K562 (cell line): ENCODE measurements around the gene RIPOR1. TPM values are rescaled to one million over a fixed set of nuclear protein-coding genes. Genes with fewer than 3 reads are reported as not detected.

Experiments used
- CHAMP1 ChIP-seq: fragments of 450-650 bp; IDR thresholded peaks from 2 replicates; pipeline ENCODE4 v1.6.1; 2016; ENCODE audit warnings: mild to moderate bottlenecking
- HBP1 ChIP-seq: fragments of 450-650 bp; formaldehyde crosslinking; IDR thresholded peaks from 2 replicates; pipeline ENCODE4 v1.4.0; 2022; ENCODE audit warnings: missing genetic modification characterization
- NCOR1 ChIP-seq: fragments of 450-650 bp; IDR thresholded peaks from 2 replicates; pipeline ENCODE4 v1.6.1; 2016; ENCODE audit warnings: mild to moderate bottlenecking, moderate library complexity
- NFIC ChIP-seq: fragments of 450-650 bp; IDR thresholded peaks from 2 replicates; pipeline ENCODE4 v1.6.1; 2017; ENCODE audit warnings: mild to moderate bottlenecking, inconsistent platforms
- NFIX ChIP-seq: fragments of 250-450 bp; sonication (Bioruptor Pico); IDR thresholded peaks from 2 replicates; pipeline ENCODE4 v1.4.0; 2020; ENCODE audit warnings: low read depth, mild to moderate bottlenecking, moderate library complexity
- PHB2 ChIP-seq: fragments of 450-650 bp; IDR thresholded peaks from 2 replicates; pipeline ENCODE4 v1.6.1; 2017; ENCODE audit warnings: low read depth
- PKNOX1 ChIP-seq: fragments of 450-650 bp; IDR thresholded peaks from 2 replicates; pipeline ENCODE4 v1.6.1; 2016
- RBM15 ChIP-seq: fragments of 200-400 bp; formaldehyde crosslinking; IDR thresholded peaks from 2 replicates; pipeline ENCODE4 v1.6.1; 2018; ENCODE audit warnings: mild to moderate bottlenecking, low read length, moderate library complexity; ENCODE audit not compliant: insufficient read depth
- RERE ChIP-seq: sonication (generic); formaldehyde crosslinking; IDR thresholded peaks from 2 replicates; pipeline ENCODE4 v1.8.0; 2023; ENCODE audit warnings: missing genetic modification reagents, mild to moderate bottlenecking, borderline replicate concordance
- ZZZ3 ChIP-seq: fragments of 450-650 bp; IDR thresholded peaks from 2 replicates; pipeline ENCODE4 v1.6.1; 2016; ENCODE audit warnings: antibody characterized with exemption, mild to moderate bottlenecking, moderate library complexity
- polyA plus RNA-seq, 8 experiments: library from polyadenylated mRNA; depleted of rRNA in 4 of 8; stranded (reverse) in 5 of 8; unstranded in 3 of 8; fragments of >200 nt; fragmentation: Nextera tagmentation in 2 of 8; fragmentation: Illumina TruSeq in 1 of 8; extraction: Ambion mirVana in 2 of 8; extraction: Trizol in 1 of 8; gene quantifications; 2 replicates each; pipeline versions ENCODE4 v1.2.1 to v1.2.3, GENCODE V29; 2011 to 2014; ENCODE audit warnings: inconsistent platforms in 1 of 8, missing spikeins in 1 of 8
- total RNA-seq, 7 experiments: library from RNA; depleted of rRNA in 6 of 7; stranded (reverse); fragments of >200 nt in 6 of 7; fragmentation: Illumina TruSeq in 2 of 7; extraction: Trizol in 2 of 7; gene quantifications; 2 replicates each; pipeline versions ENCODE4 v1.2.1 to v1.2.3, GENCODE V29; 2011 to 2021; ENCODE audit warnings: low replicate concordance in 1 of 7

The RIPOR1 gene
- total and polyA plus RNA-seq, 9 of the 15 experiments (the other 6 are each of a cell fraction or from before 2014, with no cell fraction given), result 0.36 to 31.1 (median 3.0) TPM

GRCh38 chr16:67481561-67482232 is 46.9 kb upstream of the RIPOR1 start (continued):
- TF ChIP-seq RERE (CRISPR knock-in tag), result no peak
- no peak for TF ChIP-seq NCOR1
- peak; percentile 40; the same call in 1 of the 2 replicates for TF ChIP-seq PKNOX1
- peak; percentile 98 for TF ChIP-seq NFIC
- TF ChIP-seq RBM15, result no peak
- TF ChIP-seq CHAMP1, result no peak
- no peak for TF ChIP-seq ZZZ3
- no peak for TF ChIP-seq HBP1 (CRISPR knock-in tag)
- 0 out of 2 replicates have a peak, but pooled peaks have one; percentile 27 for TF ChIP-seq PHB2
- TF ChIP-seq NFIX (CRISPR knock-in tag), result peak; percentile 40; the same call in 1 of the 2 replicates
- TF ChIP-seq, all 486 proteins: peak for 49
